Muscle of back (tissue), 11 donors: ENCODE results near the gene CD8A. TPM values are rescaled to one million over a fixed set of nuclear protein-coding genes. Genes with fewer than 3 reads are reported as not detected.
"Not testable (repeated sequence)": the region's sequence is repeated elsewhere in the genome, so short reads cannot be mapped to it uniquely, and the experiment has no call there.

ENCODE experiments used
- DNase-seq, 3 donors: peaks; one replicate each; pipeline versions ENCODE4 v3.0.0 to v3.0.0-alpha.2; 2013
- polyA plus RNA-seq, 10 donors: library from polyadenylated mRNA; unstranded; fragments of 120-200 nt; gene quantifications; one replicate each; pipeline ENCODE4 v1.2.1, GENCODE V29; 2013; ENCODE audit not compliant: insufficient read length in 10 of 10

CD8A gene
- polyA plus RNA-seq, 10 donors: 0.12 to 0.80 (median 0.23) TPM

DNA sequence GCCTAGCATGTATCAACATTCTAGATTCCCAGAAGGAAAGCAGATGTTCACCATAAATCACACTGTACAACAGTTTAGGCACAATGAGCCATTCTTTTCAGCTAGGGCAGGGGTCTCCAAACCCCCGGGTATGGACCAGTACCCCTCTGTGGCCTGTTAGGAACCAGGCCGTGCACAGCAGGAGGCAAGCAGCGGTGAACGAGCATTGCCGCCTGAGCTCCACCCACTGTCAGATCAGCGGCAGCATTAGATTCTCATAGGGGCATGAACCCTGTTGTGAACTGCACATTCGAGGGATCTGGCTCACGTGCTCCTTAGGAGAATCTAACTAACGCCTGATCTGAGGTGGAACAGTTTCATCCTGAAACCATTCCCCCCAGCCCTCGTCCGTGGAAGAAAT is 50.8 kb downstream of the CD8A start:
- DNase-seq: not testable (repeated sequence)

GRCh38 chr2:86739485-86739884 is 51.2 kb downstream of the CD8A start:
- not testable (repeated sequence) for DNase-seq

DNA sequence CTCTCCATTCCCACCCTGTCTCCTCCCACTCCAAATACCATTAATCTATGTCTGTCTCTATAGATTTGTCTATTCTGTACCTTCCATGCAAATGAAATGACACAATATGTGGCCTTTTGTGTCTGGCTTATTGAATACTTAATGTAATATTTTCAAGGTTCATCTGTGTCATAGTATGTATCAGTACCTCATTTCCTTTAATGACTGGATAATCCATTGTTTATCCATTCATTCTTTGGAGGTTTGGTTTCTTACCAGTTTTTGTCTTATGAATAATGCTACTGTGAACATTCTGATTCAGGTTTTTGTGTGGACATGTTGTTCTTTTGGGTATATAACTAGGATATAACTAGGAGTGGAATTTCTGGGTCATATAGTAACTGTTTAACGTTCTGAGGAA is 55.8 kb downstream of the CD8A start:
- not testable (repeated sequence) for DNase-seq

Other genes starting within 250 kb of the CD8A start
- 100 to 1,000 TPM; 114 to 160 (median 129) TPM for gene CHMP3, start 227.5 kb downstream of the CD8A start, polyA plus RNA-seq
- gene RNF103, start 167.0 kb downstream of the CD8A start, polyA plus RNA-seq: 10 to 100 TPM; 23.6 to 37.3 (median 31.9) TPM
- 10 to 100 TPM; 27.8 to 47.6 (median 34.7) TPM for gene RMND5A, start 70.6 kb downstream of the CD8A start, polyA plus RNA-seq
- under 1 TPM in 7 of 10 donors, not detected in 3; 0.19 to 0.75 (median 0.35) TPM for gene CD8B, start 71.0 kb upstream of the CD8A start, polyA plus RNA-seq
- 1 to 10 TPM in 7 of 10 donors, under 1 TPM in 3; 0.75 to 2.7 (median 2.0) TPM for gene RGPD1, start 151.2 kb upstream of the CD8A start, polyA plus RNA-seq
- 1 to 10 TPM in 9 of 10 donors, under 1 TPM in 1; 0.70 to 8.8 (median 3.8) TPM for gene PLGLB1, start 230.9 kb upstream of the CD8A start, polyA plus RNA-seq